GM23338 (cell line): ENCODE results near the gene TTC39A.

Experiments
- CREB1 ChIP-seq: fragments of 250-450 bp; sonication (Bioruptor Pico); IDR thresholded peaks from 2 replicates; pipeline ENCODE4 v1.5.0; 2020; ENCODE audit warnings: low read depth, mild to moderate bottlenecking, moderate library complexity
- EZH2 ChIP-seq: fragments of 200-600 bp; sonication (generic); IDR thresholded peaks from one replicate; pipeline ENCODE4 v1.8.0; 2017; ENCODE audit warnings: antibody characterized with exemption, mild to moderate bottlenecking, low read depth; ENCODE audit not compliant: unreplicated experiment
- EZH2phosphoT487 ChIP-seq: fragments of 200-600 bp; sonication (generic); IDR thresholded peaks from one replicate; pipeline ENCODE4 v1.8.1; 2018; ENCODE audit warnings: antibody characterized with exemption; ENCODE audit not compliant: unreplicated experiment
- POLR2AphosphoS5 ChIP-seq: IDR thresholded peaks from 2 replicates; pipeline ENCODE4 v1.6.1; 2016; ENCODE audit warnings: antibody characterized with exemption, low read depth
- TF ChIP-seq, protein P1 (sequence below), 2 experiments: fragments of 200-600 bp in 1 of 2; sonication (generic) in 1 of 2; conservative IDR thresholded peaks; 2 replicates each; pipeline versions ENCODE4 v1.5.1 to v1.6.1; 2016 to 2017; ENCODE audit warnings: antibody characterized with exemption in 2 of 2, low read depth in 2 of 2, mild to moderate bottlenecking in 2 of 2, moderate library complexity in 1 of 2
- TF ChIP-seq, protein P2 (sequence below): IDR thresholded peaks from one replicate; pipeline ENCODE4 v1.6.1; 2018; ENCODE audit warnings: antibody characterized with exemption; ENCODE audit not compliant: unreplicated experiment

DNA sequence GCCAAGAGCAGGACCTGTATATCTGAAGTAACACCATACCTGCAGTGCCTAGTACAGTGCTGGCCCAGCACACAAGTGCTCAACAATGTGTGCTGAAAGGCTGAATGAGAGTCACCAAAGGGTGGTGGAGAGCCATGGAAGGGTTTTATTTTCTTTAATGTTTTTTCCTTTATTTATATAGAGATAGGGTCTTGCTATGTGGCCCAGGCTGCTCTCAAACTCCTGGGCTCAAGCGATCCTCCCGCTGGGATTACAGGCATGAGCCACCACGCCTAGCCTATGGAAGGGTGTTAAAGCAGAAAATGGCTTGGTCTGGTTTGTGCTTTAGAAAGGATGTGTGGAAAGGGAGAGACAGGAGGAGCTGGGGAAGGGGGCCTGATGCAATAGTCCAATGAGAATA lies 13.3 kb upstream of the TTC39A start:
- TF ChIP-seq POLR2AphosphoS5: no peak
- TF ChIP-seq, protein P1, sequence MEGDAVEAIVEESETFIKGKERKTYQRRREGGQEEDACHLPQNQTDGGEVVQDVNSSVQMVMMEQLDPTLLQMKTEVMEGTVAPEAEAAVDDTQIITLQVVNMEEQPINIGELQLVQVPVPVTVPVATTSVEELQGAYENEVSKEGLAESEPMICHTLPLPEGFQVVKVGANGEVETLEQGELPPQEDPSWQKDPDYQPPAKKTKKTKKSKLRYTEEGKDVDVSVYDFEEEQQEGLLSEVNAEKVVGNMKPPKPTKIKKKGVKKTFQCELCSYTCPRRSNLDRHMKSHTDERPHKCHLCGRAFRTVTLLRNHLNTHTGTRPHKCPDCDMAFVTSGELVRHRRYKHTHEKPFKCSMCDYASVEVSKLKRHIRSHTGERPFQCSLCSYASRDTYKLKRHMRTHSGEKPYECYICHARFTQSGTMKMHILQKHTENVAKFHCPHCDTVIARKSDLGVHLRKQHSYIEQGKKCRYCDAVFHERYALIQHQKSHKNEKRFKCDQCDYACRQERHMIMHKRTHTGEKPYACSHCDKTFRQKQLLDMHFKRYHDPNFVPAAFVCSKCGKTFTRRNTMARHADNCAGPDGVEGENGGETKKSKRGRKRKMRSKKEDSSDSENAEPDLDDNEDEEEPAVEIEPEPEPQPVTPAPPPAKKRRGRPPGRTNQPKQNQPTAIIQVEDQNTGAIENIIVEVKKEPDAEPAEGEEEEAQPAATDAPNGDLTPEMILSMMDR (conservative IDR thresholded peaks at IDR 0.05; ENCODE audit: low read depth in 2 of 2): no peak
- TF ChIP-seq, protein P2, sequence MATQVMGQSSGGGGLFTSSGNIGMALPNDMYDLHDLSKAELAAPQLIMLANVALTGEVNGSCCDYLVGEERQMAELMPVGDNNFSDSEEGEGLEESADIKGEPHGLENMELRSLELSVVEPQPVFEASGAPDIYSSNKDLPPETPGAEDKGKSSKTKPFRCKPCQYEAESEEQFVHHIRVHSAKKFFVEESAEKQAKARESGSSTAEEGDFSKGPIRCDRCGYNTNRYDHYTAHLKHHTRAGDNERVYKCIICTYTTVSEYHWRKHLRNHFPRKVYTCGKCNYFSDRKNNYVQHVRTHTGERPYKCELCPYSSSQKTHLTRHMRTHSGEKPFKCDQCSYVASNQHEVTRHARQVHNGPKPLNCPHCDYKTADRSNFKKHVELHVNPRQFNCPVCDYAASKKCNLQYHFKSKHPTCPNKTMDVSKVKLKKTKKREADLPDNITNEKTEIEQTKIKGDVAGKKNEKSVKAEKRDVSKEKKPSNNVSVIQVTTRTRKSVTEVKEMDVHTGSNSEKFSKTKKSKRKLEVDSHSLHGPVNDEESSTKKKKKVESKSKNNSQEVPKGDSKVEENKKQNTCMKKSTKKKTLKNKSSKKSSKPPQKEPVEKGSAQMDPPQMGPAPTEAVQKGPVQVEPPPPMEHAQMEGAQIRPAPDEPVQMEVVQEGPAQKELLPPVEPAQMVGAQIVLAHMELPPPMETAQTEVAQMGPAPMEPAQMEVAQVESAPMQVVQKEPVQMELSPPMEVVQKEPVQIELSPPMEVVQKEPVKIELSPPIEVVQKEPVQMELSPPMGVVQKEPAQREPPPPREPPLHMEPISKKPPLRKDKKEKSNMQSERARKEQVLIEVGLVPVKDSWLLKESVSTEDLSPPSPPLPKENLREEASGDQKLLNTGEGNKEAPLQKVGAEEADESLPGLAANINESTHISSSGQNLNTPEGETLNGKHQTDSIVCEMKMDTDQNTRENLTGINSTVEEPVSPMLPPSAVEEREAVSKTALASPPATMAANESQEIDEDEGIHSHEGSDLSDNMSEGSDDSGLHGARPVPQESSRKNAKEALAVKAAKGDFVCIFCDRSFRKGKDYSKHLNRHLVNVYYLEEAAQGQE: no peak
- no peak for TF ChIP-seq EZH2phosphoT487
- no peak for TF ChIP-seq EZH2
- TF ChIP-seq CREB1 (CRISPR knock-in tag): no peak
